ENCODE data around the gene WBP1. TPM values are rescaled to one million over a fixed set of nuclear protein-coding genes. Genes with fewer than 3 reads are reported as not detected.
"Not testable (repeated sequence)": the region's sequence is repeated elsewhere in the genome, so short reads cannot be mapped to it uniquely, and the experiment has no call there.

The WBP1 gene
- polyA plus RNA-seq, 3 donors = 126 to 130 (median 127) TPM

GRCh38 chr2:74441690-74442482 is 16.4 kb upstream of the WBP1 start, which contains the start of gene RTKN:
Gene RTKN, minus strand, starts transcription at chr2:74441937. Its CDS starts 121 bp downstream, at chr2:74441816.
- DNase-seq = peak; percentile 70

- not testable (repeated sequence) for DNase-seq
These were observed 15.5 kb upstream of the WBP1 start for GRCh38 chr2:74442483-74443297.

- DNase-seq = no peak
These were observed 13.5 kb upstream of the WBP1 start for GRCh38 chr2:74444498-74445318.

- DNase-seq = no peak
These were observed 10.8 kb upstream of the WBP1 start for GRCh38 chr2:74447230-74447999.

- DNase-seq = no peak
These were observed 9.5 kb upstream of the WBP1 start for GRCh38 chr2:74448771-74449170.

- DNase-seq = no peak
These were observed 7.6 kb upstream of the WBP1 start for GRCh38 chr2:74450570-74451190.

GRCh38 chr2:74454654-74455511 is 3.4 kb upstream of the WBP1 start, which contains the start of gene INO80B:
Gene INO80B, plus strand, starts transcription at chr2:74455087. Its CDS starts 30 bp downstream, at chr2:74455117.
- DNase-seq = peak; percentile 98

GRCh38 chr2:74457129-74457548 is 1.1 kb upstream of the WBP1 start:
- DNase-seq = no peak

GRCh38 chr2:74457549-74458131 is 598 bp upstream of the WBP1 start:
- DNase-seq = no peak

- DNase-seq = no peak
These were observed 713 bp downstream of the WBP1 start for GRCh38 chr2:74458938-74459363.

- not testable (repeated sequence) for DNase-seq
These were observed 1.4 kb downstream of the WBP1 start for GRCh38 chr2:74459503-74460118.

- not testable (repeated sequence) for DNase-seq
These were observed 1.9 kb downstream of the WBP1 start for GRCh38 chr2:74460187-74460586.

- no peak for DNase-seq
These were observed 3.2 kb downstream of the WBP1 start for GRCh38 chr2:74461187-74462053.

- DNase-seq = no peak
These were observed 4.0 kb downstream of the WBP1 start for GRCh38 chr2:74462054-74462785.

- no peak for DNase-seq
These were observed 4.5 kb downstream of the WBP1 start for GRCh38 chr2:74462786-74463105.

GRCh38 chr2:74464406-74464805 is 6.2 kb downstream of the WBP1 start:
- DNase-seq = no peak

GRCh38 chr2:74470742-74471141 is 12.5 kb downstream of the WBP1 start:
- DNase-seq = not testable (repeated sequence)

Measured in renal pelvis (tissue), 4 donors.